ENCODE data around the gene MCF2.
"Not testable (repeated sequence)": the region's sequence is repeated elsewhere in the genome, so short reads cannot be mapped to it uniquely, and the experiment has no call there.

Gene MCF2, protein sequence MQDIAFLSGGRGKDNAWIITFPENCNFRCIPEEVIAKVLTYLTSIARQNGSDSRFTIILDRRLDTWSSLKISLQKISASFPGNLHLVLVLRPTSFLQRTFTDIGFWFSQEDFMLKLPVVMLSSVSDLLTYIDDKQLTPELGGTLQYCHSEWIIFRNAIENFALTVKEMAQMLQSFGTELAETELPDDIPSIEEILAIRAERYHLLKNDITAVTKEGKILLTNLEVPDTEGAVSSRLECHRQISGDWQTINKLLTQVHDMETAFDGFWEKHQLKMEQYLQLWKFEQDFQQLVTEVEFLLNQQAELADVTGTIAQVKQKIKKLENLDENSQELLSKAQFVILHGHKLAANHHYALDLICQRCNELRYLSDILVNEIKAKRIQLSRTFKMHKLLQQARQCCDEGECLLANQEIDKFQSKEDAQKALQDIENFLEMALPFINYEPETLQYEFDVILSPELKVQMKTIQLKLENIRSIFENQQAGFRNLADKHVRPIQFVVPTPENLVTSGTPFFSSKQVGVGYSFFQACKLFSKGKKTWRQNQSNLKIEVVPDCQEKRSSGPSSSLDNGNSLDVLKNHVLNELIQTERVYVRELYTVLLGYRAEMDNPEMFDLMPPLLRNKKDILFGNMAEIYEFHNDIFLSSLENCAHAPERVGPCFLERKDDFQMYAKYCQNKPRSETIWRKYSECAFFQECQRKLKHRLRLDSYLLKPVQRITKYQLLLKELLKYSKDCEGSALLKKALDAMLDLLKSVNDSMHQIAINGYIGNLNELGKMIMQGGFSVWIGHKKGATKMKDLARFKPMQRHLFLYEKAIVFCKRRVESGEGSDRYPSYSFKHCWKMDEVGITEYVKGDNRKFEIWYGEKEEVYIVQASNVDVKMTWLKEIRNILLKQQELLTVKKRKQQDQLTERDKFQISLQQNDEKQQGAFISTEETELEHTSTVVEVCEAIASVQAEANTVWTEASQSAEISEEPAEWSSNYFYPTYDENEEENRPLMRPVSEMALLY

DNA sequence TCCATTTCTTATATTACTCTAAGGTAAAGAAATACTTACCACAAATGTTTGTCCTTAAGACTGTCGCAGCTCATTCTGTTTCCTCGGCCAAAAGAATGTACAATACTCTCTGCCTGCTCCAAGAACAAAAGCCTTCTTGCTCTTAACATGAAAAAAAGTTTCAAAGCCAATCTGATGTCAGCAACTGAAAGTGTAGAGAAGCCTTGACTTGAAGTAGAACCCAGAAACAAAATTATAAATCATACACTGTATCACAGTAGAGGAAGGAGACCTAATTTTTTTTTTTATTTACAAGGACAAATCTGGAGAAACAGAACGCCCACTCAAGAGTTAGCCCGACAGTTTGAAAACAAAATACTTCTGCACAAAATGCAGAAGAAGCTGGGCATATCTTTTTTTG is at the start of gene MCF2:
MCF2 (minus strand) TSS at position 101 of the 400 bp plus-strand sequence. CDS start 56,423 bp downstream, outside the sequence.
- no peak for DNase-seq (ENCODE audit: low spot score)

DNA sequence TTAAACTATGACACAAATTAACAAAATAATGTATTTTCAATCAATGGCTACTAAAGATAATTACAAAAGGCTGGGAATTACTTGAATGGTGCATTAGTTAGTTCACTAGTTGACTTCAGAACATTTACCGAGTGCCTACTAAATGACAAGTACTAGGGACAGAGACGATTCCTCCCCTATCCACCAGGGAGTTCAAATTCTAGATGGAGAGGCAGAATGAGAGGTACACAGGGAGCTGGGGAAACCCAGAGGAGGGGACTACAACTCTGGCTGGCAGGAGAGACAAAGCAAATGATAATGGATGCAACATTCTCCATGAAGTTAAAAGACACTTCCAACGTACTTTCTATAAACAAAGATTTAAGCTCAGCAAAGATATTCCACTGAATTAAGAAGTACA is 43.1 kb upstream of the MCF2 start:
- DNase-seq (ENCODE audit: low spot score): no peak

DNA sequence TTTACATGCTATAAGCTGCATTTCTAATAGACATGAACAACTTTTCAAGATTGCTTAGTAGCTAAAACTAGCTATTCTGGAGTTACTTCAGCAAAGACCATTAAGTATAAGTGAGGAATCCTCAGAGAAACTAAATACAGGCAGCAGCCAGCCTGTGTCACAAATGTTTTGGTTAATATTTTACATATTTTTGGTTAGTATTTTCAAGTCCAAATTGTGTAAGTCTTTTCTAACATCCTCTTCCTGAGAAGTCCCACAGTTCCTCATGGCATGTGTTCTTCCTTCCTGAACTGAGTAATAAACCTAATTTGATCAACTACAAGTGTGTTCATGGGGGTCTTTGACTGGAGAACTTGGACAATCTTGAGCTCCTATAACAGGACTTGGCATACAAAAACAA is 42.4 kb upstream of the MCF2 start:
- no peak for DNase-seq (ENCODE audit: low spot score)

DNA sequence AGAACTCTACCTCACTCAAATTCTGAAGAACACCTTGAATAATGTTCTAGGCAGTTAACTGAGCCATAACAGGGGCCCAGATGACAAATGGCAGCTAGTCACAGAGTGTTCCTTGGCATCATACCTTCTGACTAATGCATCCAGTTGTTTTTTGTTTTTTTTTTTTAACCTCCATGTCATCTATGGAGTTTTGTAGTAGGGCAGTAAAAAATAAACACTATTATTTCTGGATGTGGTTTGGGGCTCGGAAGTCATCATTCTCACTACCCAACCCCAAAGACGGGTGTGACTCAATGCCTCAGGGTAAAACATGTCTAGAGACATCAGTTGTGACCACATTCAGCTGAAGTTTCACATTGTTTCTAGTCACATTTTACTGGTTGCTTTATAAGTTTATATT is 31.2 kb upstream of the MCF2 start:
- DNase-seq (ENCODE audit: low spot score): peak; percentile 7

DNA sequence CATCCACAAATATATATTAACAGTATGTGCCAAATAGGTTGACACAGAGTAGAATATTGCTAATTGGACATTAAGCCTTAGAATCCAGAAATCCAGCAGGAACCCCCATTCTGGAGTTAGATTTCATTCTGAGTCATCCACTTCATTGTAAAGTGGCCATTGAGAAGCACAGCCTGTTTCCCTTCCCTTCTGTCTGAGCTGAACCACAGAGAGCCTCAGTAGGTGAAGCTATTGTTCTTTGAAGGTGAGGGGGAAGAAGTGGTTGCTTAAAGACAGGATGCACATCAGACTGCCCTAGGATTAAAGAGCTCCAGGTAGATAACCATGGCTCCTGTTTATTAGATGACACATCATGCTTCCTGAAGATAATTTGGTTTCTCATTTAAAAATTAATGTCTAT is 30.6 kb upstream of the MCF2 start:
- no peak for DNase-seq (ENCODE audit: low spot score)

- no peak for DNase-seq (ENCODE audit: low spot score)
These were observed 28.2 kb upstream of the MCF2 start for GRCh38 chrX:139736151-139736550.

DNA sequence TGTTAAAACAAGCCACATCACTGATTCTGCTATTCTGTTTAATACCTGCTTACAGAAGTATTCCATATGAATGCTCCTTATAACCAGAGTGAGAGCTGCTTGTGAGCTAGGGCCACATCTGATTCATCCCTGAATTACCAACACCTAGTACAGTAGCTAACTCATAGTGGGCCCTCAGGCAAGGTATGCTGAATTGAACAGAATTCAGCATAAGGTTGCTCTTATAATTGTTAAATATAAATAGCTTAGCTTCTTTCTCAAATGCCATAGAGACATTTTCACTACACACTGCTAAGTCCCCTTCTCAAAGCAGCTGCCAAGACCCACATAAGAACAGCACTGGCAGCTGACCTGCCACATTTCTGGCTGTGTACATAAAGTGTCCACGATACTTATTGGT is 27.0 kb upstream of the MCF2 start:
- no peak for DNase-seq (ENCODE audit: low spot score)

DNA sequence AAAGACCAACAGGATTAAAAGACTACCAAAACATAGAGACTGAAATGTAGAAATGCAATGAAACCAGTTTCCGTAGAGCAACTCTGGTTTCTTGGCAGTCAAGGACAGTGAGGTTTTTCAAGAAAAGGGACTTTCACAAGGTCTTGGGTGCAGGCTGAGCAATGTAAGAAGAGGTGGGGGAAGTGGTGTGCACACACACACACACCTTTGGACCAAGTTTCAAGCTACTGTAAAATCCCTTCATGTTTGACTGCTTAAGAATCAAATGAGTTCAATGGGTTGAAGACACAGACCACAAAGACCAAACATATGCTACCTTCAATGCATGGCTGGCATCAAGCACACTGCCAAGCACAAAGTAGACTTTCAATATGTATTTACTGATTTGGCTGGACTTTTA is 17.8 kb upstream of the MCF2 start:
- DNase-seq (ENCODE audit: low spot score): no peak

- DNase-seq (ENCODE audit: low spot score): no peak
These were observed 16.7 kb upstream of the MCF2 start for GRCh38 chrX:139724626-139725025.

DNA sequence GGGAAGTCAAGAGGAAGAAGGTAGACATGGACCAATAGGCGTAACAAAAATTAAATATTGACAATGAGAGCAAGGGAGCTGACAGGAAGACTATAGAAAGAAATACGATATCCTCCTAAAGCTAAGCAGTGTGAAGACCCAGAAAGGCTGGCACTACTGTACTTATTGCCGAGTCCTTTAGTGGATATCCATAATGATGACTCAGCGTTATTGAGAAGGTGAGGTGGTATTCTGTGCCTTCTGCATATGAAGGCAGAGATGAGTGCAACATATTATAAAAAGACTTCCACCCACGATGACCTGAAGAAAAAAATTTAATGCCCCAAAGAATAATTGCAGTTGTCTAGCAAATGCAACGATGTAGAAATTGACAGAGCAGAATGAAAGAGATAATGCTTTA is 13.0 kb upstream of the MCF2 start:
- DNase-seq (ENCODE audit: low spot score): no peak

DNA sequence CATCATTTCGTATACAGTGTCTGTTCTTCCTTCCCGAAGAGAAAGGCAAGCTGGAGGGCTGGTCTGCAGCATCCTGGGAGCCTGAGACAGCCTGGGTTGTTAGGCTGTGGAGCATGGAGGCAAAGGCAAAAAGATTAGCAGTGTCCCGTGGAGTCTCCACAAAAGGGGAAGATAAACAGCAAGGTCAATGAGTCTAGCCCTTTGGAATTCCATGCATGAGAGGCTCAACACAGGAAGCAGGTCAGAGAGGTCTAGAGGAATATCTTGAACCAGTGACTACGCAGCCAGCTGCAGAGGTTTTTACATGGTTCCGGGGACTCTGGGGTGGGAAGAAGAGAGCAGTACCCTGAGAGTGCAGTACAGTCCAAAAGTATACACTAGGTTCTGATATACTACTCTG is 12.2 kb upstream of the MCF2 start:
- peak; percentile 40 for DNase-seq (ENCODE audit: low spot score)

GRCh38 chrX:139702658-139703057 is 5.3 kb downstream of the MCF2 start:
- no peak for DNase-seq (ENCODE audit: low spot score)

- DNase-seq (ENCODE audit: low spot score): no peak
These were observed 15.1 kb downstream of the MCF2 start for GRCh38 chrX:139692908-139693307.

DNA sequence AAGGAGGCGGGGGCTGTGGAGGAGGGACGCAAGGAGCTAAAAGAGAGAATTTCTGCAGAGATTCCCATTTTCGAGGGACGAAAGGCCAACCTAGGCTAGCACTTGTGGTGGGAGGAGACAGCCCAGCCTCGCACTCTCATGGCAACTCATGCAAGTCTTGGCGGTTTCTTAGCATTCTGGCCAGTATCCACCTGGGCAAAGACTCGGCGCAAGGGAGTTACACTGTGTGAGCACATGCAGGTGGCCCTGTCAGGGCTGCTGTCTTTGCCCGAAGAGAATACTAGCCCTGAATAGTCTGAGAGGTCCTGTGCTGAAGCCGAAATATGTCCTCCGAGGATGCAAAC is 15.5 kb downstream of the MCF2 start:
- DNase-seq (ENCODE audit: low spot score): peak; percentile 4

DNA sequence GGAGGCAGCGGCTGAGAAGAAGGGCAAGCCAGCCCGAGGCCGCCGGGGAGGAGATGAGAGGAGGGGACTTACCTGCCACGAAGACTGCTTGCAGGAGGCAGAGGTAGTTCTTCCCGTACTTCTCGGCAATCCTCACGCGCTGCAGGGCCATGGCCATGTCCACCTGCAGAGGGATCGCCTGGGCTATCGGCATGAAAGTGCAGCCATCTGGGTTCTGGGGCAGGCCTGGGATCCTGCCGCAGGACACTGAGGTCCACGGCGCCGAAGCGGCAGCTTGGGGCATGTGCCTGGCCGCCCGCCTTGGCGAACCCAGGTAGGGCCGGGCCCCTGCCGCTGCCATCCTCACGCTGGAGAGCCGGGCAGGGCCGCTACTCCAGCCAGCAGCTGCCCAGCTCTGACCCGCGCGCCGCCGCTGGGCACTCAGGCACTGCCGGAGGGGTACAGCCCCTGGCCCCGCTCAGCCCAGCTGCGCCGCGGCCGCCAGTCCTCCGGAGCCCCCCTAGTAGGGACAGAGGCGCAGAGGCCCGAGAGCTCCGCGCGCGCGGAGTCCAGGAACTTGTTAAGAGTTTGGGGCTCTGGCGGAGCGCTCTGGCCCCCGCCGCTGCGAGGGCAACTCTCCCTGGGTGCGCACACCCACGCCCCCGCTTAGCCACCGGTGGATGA is 16.0 kb downstream of the MCF2 start:
- DNase-seq (ENCODE audit: low spot score): peak; percentile 4

- DNase-seq (ENCODE audit: low spot score): no peak
These were observed 16.5 kb downstream of the MCF2 start for GRCh38 chrX:139691493-139691842.

DNA sequence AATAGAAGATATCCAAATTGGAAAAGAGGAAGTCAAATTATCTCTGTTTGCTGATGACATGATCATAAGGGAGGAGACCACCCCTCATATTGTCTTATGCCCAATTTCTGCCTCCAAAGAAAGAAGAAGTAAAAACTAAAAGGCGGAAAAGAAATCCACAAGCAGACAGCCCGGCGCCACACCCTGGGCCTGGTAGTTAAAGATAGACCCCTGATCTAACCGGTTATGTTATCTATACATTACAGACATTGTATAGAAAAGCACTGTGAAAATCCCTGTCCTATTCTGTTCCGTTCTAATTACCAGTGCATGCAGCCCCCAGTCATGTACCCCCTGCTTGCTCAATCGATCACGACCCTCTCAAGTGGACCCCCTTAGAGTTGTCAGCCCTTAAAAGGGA is 22.8 kb downstream of the MCF2 start:
- DNase-seq (ENCODE audit: low spot score): not testable (repeated sequence)

- DNase-seq (ENCODE audit: low spot score): no peak
These were observed 27.6 kb downstream of the MCF2 start for GRCh38 chrX:139680356-139680755.

- no peak for DNase-seq (ENCODE audit: low spot score)
These were observed 60.4 kb downstream of the MCF2 start for GRCh38 chrX:139647597-139647996.

GRCh38 chrX:139642241-139642927 is 65.6 kb downstream of the MCF2 start:
- DNase-seq (ENCODE audit: low spot score): no peak

DNA sequence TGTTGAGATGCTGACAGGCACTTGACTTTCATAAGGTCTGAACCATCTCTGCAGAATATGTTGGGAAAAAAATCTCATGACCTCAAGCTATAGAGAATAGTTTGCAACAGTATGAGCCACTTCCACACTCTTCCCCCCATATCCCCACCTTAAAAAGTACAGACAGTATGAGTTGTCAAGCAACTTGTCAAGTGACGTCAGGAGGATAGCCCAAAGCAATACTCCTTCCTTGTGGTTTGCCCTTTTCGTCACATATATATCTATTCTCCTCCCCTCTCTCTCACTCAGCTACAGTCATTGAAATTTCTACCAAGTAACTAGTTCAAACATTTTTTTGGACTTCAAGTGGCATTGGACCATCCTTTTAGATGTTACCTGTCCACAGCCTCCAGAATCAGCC is 67.7 kb downstream of the MCF2 start:
- no peak for DNase-seq (ENCODE audit: low spot score)

DNA sequence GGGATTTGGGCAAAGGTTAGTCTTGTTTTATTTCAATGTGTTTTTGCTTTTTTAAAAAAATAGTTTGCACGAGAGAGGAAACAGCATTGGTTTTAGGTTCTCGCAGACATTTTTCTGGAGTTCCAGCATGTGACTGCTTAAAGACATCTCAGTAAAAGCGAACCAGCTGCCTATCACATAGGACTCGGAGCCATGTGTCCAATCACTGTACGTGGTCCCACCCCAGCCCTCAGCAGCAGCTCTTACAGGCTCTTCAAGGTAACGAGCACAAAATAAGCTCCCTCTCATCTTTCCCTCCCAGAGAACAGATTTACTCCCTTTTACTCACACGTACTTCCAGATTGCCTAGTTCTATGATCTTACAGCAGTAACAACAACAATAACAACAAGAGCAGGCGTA is 68.7 kb downstream of the MCF2 start:
- DNase-seq (ENCODE audit: low spot score): no peak

All from AG08396 (cell line).